A549 (cell line): ENCODE measurements around the gene PPIF. TPM values are rescaled to one million over a fixed set of nuclear protein-coding genes. Genes with fewer than 3 reads are reported as not detected.
"Not testable (repeated sequence)": the region's sequence is repeated elsewhere in the genome, so short reads cannot be mapped to it uniquely, and the experiment has no call there.

Source experiments
- ATAC-seq, 2 experiments: fragments of 200-7000 bp in 1 of 2; fragments of >200 bp in 1 of 2; cut with Nextera tagmentation in 1 of 2; cut with Tn5 transposase in 1 of 2; 3 replicates each; pipeline versions ENCODE4 v1.8.0 to v1.9.1; 2018 to 2020; ENCODE audit warnings: mild to moderate bottlenecking in 1 of 2, moderate library complexity in 1 of 2
- CTCF ChIA-PET: fragments of 300-600 bp; sonication (Branson Sonifier 250); formaldehyde crosslinking; extraction: SDS; loops from one replicate; lab custom pipeline; 2021; ENCODE audit warnings: antibody characterized with exemption, inconsistent platforms; lab: Yijun Ruan, JAX
- POLR2A ChIA-PET: fragments of 350-600 bp; formaldehyde crosslinking; extraction: SDS; loops from one replicate; lab custom pipeline; 2021; ENCODE audit warnings: antibody characterized with exemption, inconsistent platforms; lab: Yijun Ruan, JAX
- DNase-seq, 2 experiments: peaks; one replicate each; pipeline versions ENCODE4 v3.0.0 to v3.0.0-alpha.2; 2011 to 2016; ENCODE audit warnings: low read depth in 1 of 2, low spot score in 1 of 2
- FAIRE-seq: peaks from 2 replicates; lab custom pipeline; 2011; peaks lifted over from hg19 to GRCh38; lab: Jason Lieb, UNC
- H3K27ac ChIP-seq, 2 experiments: fragments of >200 bp; sonication (Bioruptor Twin); formaldehyde crosslinking; 3 replicates each; pipeline ENCODE4 v1.5.1; 2016 to 2017
- H3K4me1 ChIP-seq: fragments of >200 bp; sonication (Bioruptor Twin); formaldehyde crosslinking; 3 replicates; pipeline ENCODE4 v1.6.1; 2016
- H3K4me2 ChIP-seq: fragments of >200 bp; sonication (Bioruptor Twin); formaldehyde crosslinking; 3 replicates; pipeline ENCODE4 v1.6.1; 2016
- H3K4me3 ChIP-seq: fragments of >200 bp; sonication (Bioruptor Twin); formaldehyde crosslinking; 3 replicates; pipeline ENCODE4 v1.5.1; 2016
- H3K9me3 ChIP-seq: fragments of >200 bp; sonication (Bioruptor Twin); formaldehyde crosslinking; 3 replicates; pipeline ENCODE4 v1.6.1; 2016
- BHLHE40 ChIP-seq: IDR thresholded peaks from 2 replicates; pipeline ENCODE4 v1.6.1; 2012; ENCODE audit warnings: low read depth, low read length, inconsistent platforms
- CBX2 ChIP-seq: fragments of 200-600 bp; sonication (generic); IDR thresholded peaks from 2 replicates; pipeline ENCODE4 v1.6.1; 2016; ENCODE audit warnings: low read depth, mild to moderate bottlenecking, borderline replicate concordance
- CHD2 ChIP-seq: fragments of 150-350 bp; IDR thresholded peaks from 2 replicates; pipeline ENCODE4 v1.6.1; 2014; ENCODE audit warnings: low read length; ENCODE audit not compliant: partially characterized antibody
- CHD4 ChIP-seq: fragments of 200-600 bp; sonication (generic); IDR thresholded peaks from 2 replicates; pipeline ENCODE4 v1.6.1; 2016; ENCODE audit warnings: antibody characterized with exemption, mild to moderate bottlenecking, borderline replicate concordance
- E2F6 ChIP-seq: IDR thresholded peaks from 2 replicates; pipeline ENCODE4 v1.6.1; 2012; ENCODE audit warnings: low read depth, borderline replicate concordance
- ELK1 ChIP-seq: fragments of 150-350 bp; IDR thresholded peaks from 2 replicates; pipeline ENCODE4 v1.6.1; 2014; ENCODE audit warnings: low read depth, mild to moderate bottlenecking, low read length
- EP300 ChIP-seq, 2 experiments: fragments of >200 bp; sonication (Bioruptor Twin); formaldehyde crosslinking; IDR thresholded peaks; 2 replicates in 1 of 2; 3 replicates in 1 of 2; pipeline ENCODE4 v1.6.1; 2016 to 2017
- ESRRA ChIP-seq: fragments of 150-350 bp; IDR thresholded peaks from 2 replicates; pipeline ENCODE4 v1.6.1; 2014; ENCODE audit warnings: mild to moderate bottlenecking, low read length, borderline replicate concordance
- FOXS1 ChIP-seq: fragments of 250-450 bp; sonication (Bioruptor Pico); IDR thresholded peaks from 2 replicates; pipeline ENCODE4 v1.5.0; 2020; ENCODE audit warnings: mild to moderate bottlenecking, moderate library complexity
- GATA3 ChIP-seq: IDR thresholded peaks from 2 replicates; pipeline ENCODE4 v1.6.1; 2012; ENCODE audit warnings: borderline replicate concordance
- HDAC2 ChIP-seq: fragments of 200-600 bp; sonication (generic); IDR thresholded peaks from 2 replicates; pipeline ENCODE4 v1.6.1; 2016
- HMGXB4 ChIP-seq: fragments of 250-450 bp; sonication (Bioruptor Pico); IDR thresholded peaks from 2 replicates; pipeline ENCODE4 v1.5.0; 2021; ENCODE audit warnings: mild to moderate bottlenecking, moderate library complexity, borderline replicate concordance
- HOXA7 ChIP-seq: fragments of 250-450 bp; sonication (Bioruptor Pico); IDR thresholded peaks from 2 replicates; pipeline ENCODE4 v1.5.0; 2020; ENCODE audit warnings: mild to moderate bottlenecking, moderate library complexity
- KDM1A ChIP-seq: fragments of 200-600 bp; sonication (generic); IDR thresholded peaks from 2 replicates; pipeline ENCODE4 v1.6.1; 2016; ENCODE audit warnings: low read depth, mild to moderate bottlenecking
- KDM5A ChIP-seq: fragments of 200-600 bp; sonication (generic); IDR thresholded peaks from 2 replicates; pipeline ENCODE4 v1.6.1; 2016; ENCODE audit warnings: antibody characterized with exemption, mild to moderate bottlenecking
- MAFK ChIP-seq: fragments of 450-650 bp; IDR thresholded peaks from 2 replicates; pipeline ENCODE4 v1.6.1; 2014; ENCODE audit not compliant: partially characterized antibody
- MAX ChIP-seq: IDR thresholded peaks from 2 replicates; pipeline ENCODE4 v1.6.1; 2012
- MYC ChIP-seq: IDR thresholded peaks from 2 replicates; pipeline ENCODE4 v1.6.1; 2012; ENCODE audit warnings: mild to moderate bottlenecking, inconsistent platforms, low read length, improper control_type of control experiment, borderline replicate concordance
- NFE2L2 ChIP-seq: fragments of 150-350 bp; conservative IDR thresholded peaks from 2 replicates; pipeline ENCODE4 v1.6.1; 2014; ENCODE audit warnings: low read length
- RARB ChIP-seq: fragments of 250-450 bp; sonication (Bioruptor Pico); IDR thresholded peaks from 2 replicates; pipeline ENCODE4 v1.8.0; 2021; ENCODE audit warnings: mild to moderate bottlenecking, moderate library complexity
- RNF2 ChIP-seq: fragments of 200-600 bp; sonication (generic); IDR thresholded peaks from 2 replicates; pipeline ENCODE4 v1.6.1; 2016; ENCODE audit warnings: low read depth, mild to moderate bottlenecking, antibody characterized with exemption, moderate library complexity, borderline replicate concordance
- SMC3 ChIP-seq: fragments of >200 bp; sonication (Bioruptor Twin); formaldehyde crosslinking; IDR thresholded peaks from 3 replicates; pipeline ENCODE4 v1.6.1; 2018; ENCODE audit warnings: inconsistent platforms
- TFCP2L1 ChIP-seq: fragments of 250-450 bp; sonication (Bioruptor Pico); IDR thresholded peaks from 2 replicates; pipeline ENCODE4 v1.5.0; 2021; ENCODE audit warnings: mild to moderate bottlenecking
- ZFP36 ChIP-seq: fragments of 450-650 bp; IDR thresholded peaks from 2 replicates; pipeline ENCODE4 v1.6.1; 2014; ENCODE audit warnings: borderline replicate concordance; ENCODE audit not compliant: partially characterized antibody
- ZSCAN20 ChIP-seq: fragments of 250-450 bp; sonication (Bioruptor Pico); IDR thresholded peaks from 2 replicates; pipeline ENCODE4 v1.8.0; 2022; ENCODE audit warnings: mild to moderate bottlenecking, moderate library complexity
- WGBS: methylation state at CpG from one replicate; pipeline ENCODE4 v1.1.6; 2017; ENCODE audit errors: missing lambda C conversion rate; 5-methylcytosine and 5-hydroxymethylcytosine counted together
- polyA plus RNA-seq, 4 experiments: library from polyadenylated mRNA; depleted of rRNA in 3 of 4; stranded (reverse); fragments of >200 nt; fragmentation: RNase III in 1 of 4; extraction: RNeasy Plus Mini Kit Qiagen cat#74134 plus additional on column Dnase treatment in 1 of 4; gene quantifications; 2 replicates in 3 of 4; 3 replicates in 1 of 4; pipeline ENCODE4 v1.2.3, GENCODE V29; 2011 to 2017

Gene PPIF
- polyA plus RNA-seq, 2 of the 4 experiments (the other 2 are of a cell fraction), result 44.8 to 75.0 TPM

- POLR2A ChIA-PET, result no interaction called here
- ATAC-seq, result no peak
- CTCF ChIA-PET, result interaction anchor here (1.0 to 6.2 kb wide), 2 partner anchors 9 to 11 kb away, joined by 3 to 37 read pairs; partner anchors contain the start of gene PPIF
Observed at GRCh38 chr10:79336739-79337138, 10.5 kb upstream of the PPIF start.

GRCh38 chr10:79337783-79338469 lies 9.3 kb upstream of the PPIF start:
- CTCF ChIA-PET, result interaction anchor here (0.8 kb wide), 1 partner anchor 16 kb away, joined by 3 read pairs; no protein-coding TSS in a partner anchor

More at GRCh38 chr10:79336739-79337138, 10.5 kb upstream of the PPIF start:
- Histone ChIP-seq H3K9me3 (0 out of 3 replicates have a peak, but pooled peaks cover 2% of the 10 kb centered on the region), H3K4me2 (no peak overlapping the region), H3K4me3 (no peak overlapping the region), H3K27ac (no peak overlapping the region), H3K4me1 (peaks cover 2% of the 10 kb centered on the region; the same call in 1 of the 3 replicates)
- WGBS, result 62% methylated on average over 7 of the region's 7 CpGs
- TF ChIP-seq HOXA7 (CRISPR knock-in tag) (no peak), BHLHE40 (no peak), HDAC2 (no peak), CHD2 (no peak)
- DNase-seq (no peak), FAIRE-seq (no peak)

GRCh38 chr10:79339266-79339665 lies 8.0 kb upstream of the PPIF start:
- Histone ChIP-seq H3K4me1 (no peaks in the 10 kb centered on the region), H3K27ac (no peak overlapping the region), H3K4me3 (no peak overlapping the region), H3K4me2 (no peak overlapping the region)
- no peak for ATAC-seq
- no peak for DNase-seq
- WGBS, result 83% methylated on average over 3 of the region's 3 CpGs
- FAIRE-seq, result no peak
- POLR2A ChIA-PET, result no interaction called here
- CTCF ChIA-PET, result no interaction called here
- TF ChIP-seq HDAC2 (no peak), EP300 (IDR thresholded peaks at IDR 0.05) (no peak), KDM5A (no peak), ZSCAN20 (CRISPR knock-in tag) (no peak), MAX (no peak), GATA3 (no peak), ZFP36 (no peak), CHD2 (no peak), ESRRA (no peak)
- TF ChIP-seq, all 56 proteins: peak for 0
- no peaks in the 10 kb centered on the region for H3K9me3 ChIP-seq

More at GRCh38 chr10:79337783-79338469, 9.3 kb upstream of the PPIF start:
- DNase-seq, ATAC-seq, H3K4me3 ChIP-seq, FAIRE-seq, POLR2A ChIA-PET, H3K4me2 ChIP-seq, H3K9me3 ChIP-seq, H3K27ac ChIP-seq, H3K4me1 ChIP-seq: not testable (repeated sequence)
- WGBS, result 77% methylated on average over 5 of the region's 11 CpGs

GRCh38 chr10:79340646-79341244 lies 6.5 kb upstream of the PPIF start:
- ChIA-PET POLR2A (no interaction called here), CTCF (interaction anchor here (0.7 kb wide), 2 partner anchors 14 to 18 kb away, joined by 3 to 5 read pairs; no protein-coding TSS in a partner anchor)
- DNase-seq (no peak), ATAC-seq (no peak), FAIRE-seq (no peak)
- no peak overlapping the region for H3K27ac ChIP-seq
- H3K4me1 ChIP-seq, result no peaks in the 10 kb centered on the region
- WGBS, result 95% methylated on average over 5 of the region's 5 CpGs
- no peak overlapping the region for H3K4me2 ChIP-seq
- TF ChIP-seq ELK1 (no peak), HMGXB4 (CRISPR knock-in tag) (no peak), TFCP2L1 (CRISPR knock-in tag) (no peak), FOXS1 (CRISPR knock-in tag) (no peak), KDM5A (no peak), SMC3 (no peak), RARB (no peak), BHLHE40 (no peak), CHD4 (no peak), MYC (no peak), MAFK (no peak), ZSCAN20 (CRISPR knock-in tag) (no peak), GATA3 (no peak), RNF2 (no peak), NFE2L2 (no peak), E2F6 (no peak), CBX2 (no peak), KDM1A (no peak)
- no peaks in the 10 kb centered on the region for H3K9me3 ChIP-seq
- H3K4me3 ChIP-seq, result no peak overlapping the region
